ENCODE results near the gene POLN.

POLN gene

DNA sequence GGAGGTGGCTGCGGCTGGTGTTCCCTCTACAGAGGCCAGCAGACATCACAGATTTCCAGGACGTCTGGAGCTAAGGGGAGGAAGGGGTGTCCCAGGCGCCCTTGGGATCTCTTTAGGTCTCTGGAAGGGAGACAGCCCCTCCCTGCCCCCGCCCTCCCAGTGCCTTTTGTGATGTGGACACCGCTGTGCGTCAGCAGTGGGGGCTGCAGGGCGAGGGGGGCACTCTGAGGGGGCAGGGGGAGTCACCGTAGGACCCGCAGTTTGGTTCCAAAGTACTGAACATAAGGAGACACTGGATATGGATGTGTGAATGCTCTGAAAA is 45.6 kb upstream of the POLN start:
- Histone ChIP-seq H3K9me3 (ENCODE audit: control extremely low read depth in 1 of 5, control insufficient read depth in 4 of 5, insufficient read depth in 2 of 5, low read depth in 1 of 5, low read length in 4 of 5) (no peaks in the 10 kb centered on the region), H3K4me3 (ENCODE audit: control insufficient read depth in 1 of 7, extremely low read depth in 1 of 7, insufficient read depth in 4 of 7, low read depth in 2 of 7, low read length in 6 of 7) (no peak overlapping the region), H3K27ac (ENCODE audit: insufficient read depth in 1 of 2, low read depth in 1 of 2, low read length in 2 of 2, poor library complexity in 1 of 2, severe bottlenecking in 2 of 2) (no peak overlapping the region), H3K27me3 (replicated peaks in 2 of 5; ENCODE audit: control insufficient read depth in 4 of 5, insufficient read depth in 5 of 5, low read length in 4 of 5) (no peaks in the 10 kb centered on the region), H3K36me3 (ENCODE audit: control insufficient read depth in 4 of 4, insufficient read depth in 4 of 4, low read length in 3 of 4) (no peaks in the 10 kb centered on the region), H3K4me1 (ENCODE audit: control extremely low read depth in 1 of 4, control insufficient read depth in 4 of 4, insufficient read depth in 4 of 4, low read length in 3 of 4) (peaks cover 0 to 43% (median 37%) of the 10 kb centered on the region in 4 experiments)
- DNase-seq: no peak
- 100% methylated on average over 6 of the region's 9 CpGs for WGBS (ENCODE audit: insufficient coverage)
- POLR2A ChIA-PET: no interaction called here
- CTCF ChIA-PET: no interaction called here

DNA sequence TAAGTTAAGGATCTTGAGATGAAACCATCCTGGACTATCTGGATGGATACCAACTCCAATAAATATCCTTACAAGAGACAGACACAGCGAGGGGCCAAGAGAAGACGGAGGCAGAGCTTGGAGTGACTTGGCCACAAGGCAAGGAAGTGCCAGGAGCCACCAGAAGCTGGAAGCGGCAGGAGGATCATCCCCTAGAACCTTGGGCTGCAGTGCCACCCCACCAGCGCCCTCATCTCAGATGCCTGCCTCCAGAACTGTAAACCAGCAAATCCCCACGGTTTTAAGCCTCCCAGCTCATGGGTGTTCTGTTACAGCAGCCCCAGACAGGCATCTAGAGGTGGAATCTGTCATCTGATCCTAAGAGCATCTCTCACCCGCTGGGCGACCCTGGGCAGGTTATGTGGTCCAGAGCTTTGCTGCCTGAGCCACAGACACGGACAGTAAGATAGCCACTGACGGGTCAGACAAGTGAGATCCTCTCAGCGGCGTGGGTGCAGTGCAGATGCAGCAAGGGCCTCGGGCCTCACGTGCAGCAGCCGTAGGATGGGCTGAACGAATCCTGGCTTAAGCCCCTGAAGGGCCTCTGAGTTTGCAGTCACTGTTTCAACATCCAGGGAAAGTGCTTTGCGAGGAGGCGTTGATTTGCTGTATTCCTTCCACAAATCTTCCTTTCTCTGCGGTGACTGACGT is 45.1 kb upstream of the POLN start:
- no peak for DNase-seq
- peaks cover 0 to 48% (median 42%) of the 10 kb centered on the region in 4 experiments for H3K4me1 ChIP-seq (ENCODE audit: control extremely low read depth in 1 of 4, control insufficient read depth in 4 of 4, insufficient read depth in 4 of 4, low read length in 3 of 4)
- H3K4me3 ChIP-seq (ENCODE audit: control insufficient read depth in 1 of 7, extremely low read depth in 1 of 7, insufficient read depth in 4 of 7, low read depth in 2 of 7, low read length in 6 of 7): no peak overlapping the region
- no peaks in the 10 kb centered on the region for H3K36me3 ChIP-seq (ENCODE audit: control insufficient read depth in 4 of 4, insufficient read depth in 4 of 4, low read length in 3 of 4)
- H3K9me3 ChIP-seq (ENCODE audit: control extremely low read depth in 1 of 5, control insufficient read depth in 4 of 5, insufficient read depth in 2 of 5, low read depth in 1 of 5, low read length in 4 of 5): no peaks in the 10 kb centered on the region
- WGBS (ENCODE audit: insufficient coverage): 89% methylated on average over 18 of the region's 19 CpGs
- no peaks in the 10 kb centered on the region for H3K27me3 ChIP-seq (replicated peaks in 2 of 5; ENCODE audit: control insufficient read depth in 4 of 5, insufficient read depth in 5 of 5, low read length in 4 of 5)
- ChIA-PET CTCF (interaction anchor here (1.2 to 1.6 kb wide), 2 partner anchors 24 to 28 kb away, joined by 3 to 4 read pairs; no protein-coding TSS in a partner anchor), POLR2A (no interaction called here)
- H3K27ac ChIP-seq (ENCODE audit: insufficient read depth in 1 of 2, low read depth in 1 of 2, low read length in 2 of 2, poor library complexity in 1 of 2, severe bottlenecking in 2 of 2): no peak overlapping the region

DNA sequence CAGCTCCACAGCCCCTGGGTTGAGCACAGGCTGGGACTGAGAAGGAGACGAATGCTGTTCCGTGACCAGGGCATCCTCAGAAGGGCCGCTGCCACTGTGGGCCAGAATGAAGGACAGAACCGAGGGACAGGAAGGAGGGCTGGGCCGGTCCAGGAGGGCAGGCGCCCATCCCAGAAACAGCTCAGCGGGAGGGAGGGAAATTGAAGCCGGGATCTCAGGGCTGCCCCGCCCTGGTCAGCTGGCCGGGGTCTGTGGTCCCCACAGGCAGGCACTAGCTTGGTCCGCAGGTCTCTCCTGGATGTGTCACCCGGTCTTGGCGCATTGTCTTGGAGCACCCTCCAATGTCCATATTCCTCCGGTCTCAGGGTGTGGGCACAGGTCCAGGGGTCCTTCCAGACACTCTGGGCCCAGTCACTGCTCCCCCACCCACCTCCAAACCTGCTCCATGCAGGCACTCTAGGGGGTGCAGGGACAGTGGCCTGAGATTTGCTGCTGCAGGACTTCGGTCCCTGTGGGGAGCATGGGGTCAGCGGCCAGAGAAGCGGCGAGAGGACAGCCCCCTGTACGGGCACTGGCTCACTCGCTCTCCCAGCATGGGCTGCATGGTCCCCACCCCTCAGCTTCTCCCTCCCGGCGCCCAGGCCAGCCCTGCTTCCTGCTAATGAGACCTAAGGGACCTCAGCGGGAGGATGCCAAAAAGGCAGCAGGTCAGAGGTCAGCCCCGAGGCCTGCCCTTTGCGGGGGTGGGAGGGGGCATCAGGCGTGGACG is 43.9 kb upstream of the POLN start:
- H3K27ac ChIP-seq (ENCODE audit: insufficient read depth in 1 of 2, low read depth in 1 of 2, low read length in 2 of 2, poor library complexity in 1 of 2, severe bottlenecking in 2 of 2): no peak overlapping the region
- peaks cover 0 to 48% (median 44%) of the 10 kb centered on the region in 4 experiments for H3K4me1 ChIP-seq (ENCODE audit: control extremely low read depth in 1 of 4, control insufficient read depth in 4 of 4, insufficient read depth in 4 of 4, low read length in 3 of 4)
- no peaks in the 10 kb centered on the region for H3K36me3 ChIP-seq (ENCODE audit: control insufficient read depth in 4 of 4, insufficient read depth in 4 of 4, low read length in 3 of 4)
- ChIA-PET CTCF (interaction anchor here (1.0 to 1.6 kb wide), 4 partner anchors 9 to 130 kb away, joined by 3 to 4 read pairs (median 3); no protein-coding TSS in a partner anchor), POLR2A (interaction anchor here (1.0 kb wide), 1 partner anchor 46 kb away, joined by 3 read pairs; no protein-coding TSS in a partner anchor)
- no peak for DNase-seq
- H3K9me3 ChIP-seq (ENCODE audit: control extremely low read depth in 1 of 5, control insufficient read depth in 4 of 5, insufficient read depth in 2 of 5, low read depth in 1 of 5, low read length in 4 of 5): no peaks in the 10 kb centered on the region
- H3K27me3 ChIP-seq (replicated peaks in 2 of 5; ENCODE audit: control insufficient read depth in 4 of 5, insufficient read depth in 5 of 5, low read length in 4 of 5): no peaks in the 10 kb centered on the region
- WGBS (ENCODE audit: insufficient coverage): 90% methylated on average over 22 of the region's 27 CpGs
- H3K4me3 ChIP-seq (ENCODE audit: control insufficient read depth in 1 of 7, extremely low read depth in 1 of 7, insufficient read depth in 4 of 7, low read depth in 2 of 7, low read length in 6 of 7): no peak overlapping the region

DNA sequence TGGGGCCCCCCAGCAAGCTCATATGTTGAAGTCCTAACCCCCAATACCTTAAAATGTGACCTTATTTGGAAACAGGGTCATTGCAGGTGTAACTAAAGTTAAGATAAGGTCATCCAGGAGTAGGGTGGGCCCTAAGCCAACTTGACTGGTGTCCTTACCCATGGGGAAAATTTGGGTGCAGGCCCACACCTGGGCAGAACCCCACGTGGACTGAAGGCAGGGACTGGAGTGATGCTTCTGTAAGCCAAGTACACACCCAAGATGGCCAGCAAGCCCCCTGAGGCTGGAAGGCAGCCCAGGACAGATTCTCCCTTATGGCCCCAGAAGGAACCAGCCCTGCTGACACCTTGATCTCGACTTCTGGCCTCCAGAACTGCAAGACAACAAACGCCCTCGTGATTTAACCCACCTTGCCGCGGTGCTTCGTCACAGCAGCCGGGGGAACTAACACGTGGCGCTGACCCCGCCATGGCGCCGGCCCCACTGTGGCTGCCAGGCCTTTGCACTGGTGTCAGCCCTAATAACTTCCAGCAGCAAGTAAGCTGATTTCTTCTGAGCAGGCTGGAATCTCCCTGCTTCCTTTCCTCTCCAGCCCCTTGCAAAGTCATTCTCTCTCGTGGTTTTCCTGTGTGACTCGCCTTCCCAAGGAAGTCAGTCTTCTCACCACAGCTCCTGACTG is 43.2 kb upstream of the POLN start:
- H3K36me3 ChIP-seq (ENCODE audit: control insufficient read depth in 4 of 4, insufficient read depth in 4 of 4, low read length in 3 of 4): no peaks in the 10 kb centered on the region
- no peak overlapping the region for H3K4me3 ChIP-seq (ENCODE audit: control insufficient read depth in 1 of 7, extremely low read depth in 1 of 7, insufficient read depth in 4 of 7, low read depth in 2 of 7, low read length in 6 of 7)
- peaks cover 0 to 43% (median 39%) of the 10 kb centered on the region in 4 experiments for H3K4me1 ChIP-seq (ENCODE audit: control extremely low read depth in 1 of 4, control insufficient read depth in 4 of 4, insufficient read depth in 4 of 4, low read length in 3 of 4)
- peak; percentile 37 to 75 (median 71) for DNase-seq
- no peak overlapping the region for H3K27ac ChIP-seq (ENCODE audit: insufficient read depth in 1 of 2, low read depth in 1 of 2, low read length in 2 of 2, poor library complexity in 1 of 2, severe bottlenecking in 2 of 2)
- no peaks in the 10 kb centered on the region for H3K27me3 ChIP-seq (replicated peaks in 2 of 5; ENCODE audit: control insufficient read depth in 4 of 5, insufficient read depth in 5 of 5, low read length in 4 of 5)
- CTCF ChIA-PET: interaction anchor here (1.0 to 1.4 kb wide), 3 partner anchors 10 to 131 kb away, joined by 3 read pairs; no protein-coding TSS in a partner anchor
- no peaks in the 10 kb centered on the region for H3K9me3 ChIP-seq (ENCODE audit: control extremely low read depth in 1 of 5, control insufficient read depth in 4 of 5, insufficient read depth in 2 of 5, low read depth in 1 of 5, low read length in 4 of 5)
- POLR2A ChIA-PET: interaction anchor here (1.0 kb wide), 1 partner anchor 47 kb away, joined by 3 read pairs; no protein-coding TSS in a partner anchor
- WGBS (ENCODE audit: insufficient coverage): 69% methylated on average over 15 of the region's 15 CpGs

DNA sequence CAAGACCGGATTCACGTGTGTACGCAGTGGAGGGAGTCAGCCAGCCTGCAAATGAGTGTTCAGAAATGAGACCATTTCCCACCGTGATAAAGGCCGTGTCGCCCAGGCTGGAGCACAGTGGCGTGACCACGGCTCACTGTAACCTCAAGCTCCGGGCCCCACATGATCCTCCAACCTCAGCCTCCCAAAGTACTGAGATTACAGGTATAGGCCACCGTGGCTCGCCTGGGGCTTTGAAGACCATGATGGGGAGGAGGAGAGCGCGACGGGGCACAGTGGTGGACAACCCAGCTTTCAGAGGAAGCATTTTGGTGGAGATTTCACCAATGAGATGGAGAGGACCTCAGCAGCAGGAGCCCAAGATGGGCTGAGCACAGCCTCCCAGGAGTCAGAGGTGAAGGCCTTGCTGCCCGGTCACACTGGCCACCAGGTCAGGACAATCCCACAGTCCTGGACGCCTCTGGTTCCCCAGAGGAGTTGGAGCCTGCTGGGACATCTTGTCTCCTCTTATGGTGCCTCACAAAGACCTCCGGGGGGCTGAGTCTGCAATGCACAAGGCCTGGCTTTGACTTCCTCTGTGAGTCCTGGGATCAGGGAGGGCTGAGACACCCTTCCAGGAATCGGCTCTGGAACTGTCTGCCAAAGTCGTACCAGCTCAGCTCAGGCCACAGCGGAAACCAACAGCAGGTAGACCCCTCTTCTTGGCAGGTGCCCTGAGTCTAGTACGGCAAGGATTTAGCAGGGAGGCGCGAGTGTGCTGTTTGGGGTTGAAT is 42.4 kb upstream of the POLN start:
- Histone ChIP-seq H3K27me3 (replicated peaks in 2 of 5; ENCODE audit: control insufficient read depth in 4 of 5, insufficient read depth in 5 of 5, low read length in 4 of 5) (no peaks in the 10 kb centered on the region), H3K4me3 (ENCODE audit: control insufficient read depth in 1 of 7, extremely low read depth in 1 of 7, insufficient read depth in 4 of 7, low read depth in 2 of 7, low read length in 6 of 7) (no peak overlapping the region), H3K36me3 (ENCODE audit: control insufficient read depth in 4 of 4, insufficient read depth in 4 of 4, low read length in 3 of 4) (no peaks in the 10 kb centered on the region), H3K9me3 (ENCODE audit: control extremely low read depth in 1 of 5, control insufficient read depth in 4 of 5, insufficient read depth in 2 of 5, low read depth in 1 of 5, low read length in 4 of 5) (no peaks in the 10 kb centered on the region), H3K4me1 (ENCODE audit: control extremely low read depth in 1 of 4, control insufficient read depth in 4 of 4, insufficient read depth in 4 of 4, low read length in 3 of 4) (peaks cover 0 to 36% (median 33%) of the 10 kb centered on the region in 4 experiments), H3K27ac (ENCODE audit: insufficient read depth in 1 of 2, low read depth in 1 of 2, low read length in 2 of 2, poor library complexity in 1 of 2, severe bottlenecking in 2 of 2) (no peak overlapping the region)
- DNase-seq: no peak
- ChIA-PET POLR2A (no interaction called here), CTCF (interaction anchor here (1.4 kb wide), 1 partner anchor 70 kb away, joined by 3 read pairs; no protein-coding TSS in a partner anchor)
- 98% methylated on average over 21 of the region's 23 CpGs for WGBS (ENCODE audit: insufficient coverage)

DNA sequence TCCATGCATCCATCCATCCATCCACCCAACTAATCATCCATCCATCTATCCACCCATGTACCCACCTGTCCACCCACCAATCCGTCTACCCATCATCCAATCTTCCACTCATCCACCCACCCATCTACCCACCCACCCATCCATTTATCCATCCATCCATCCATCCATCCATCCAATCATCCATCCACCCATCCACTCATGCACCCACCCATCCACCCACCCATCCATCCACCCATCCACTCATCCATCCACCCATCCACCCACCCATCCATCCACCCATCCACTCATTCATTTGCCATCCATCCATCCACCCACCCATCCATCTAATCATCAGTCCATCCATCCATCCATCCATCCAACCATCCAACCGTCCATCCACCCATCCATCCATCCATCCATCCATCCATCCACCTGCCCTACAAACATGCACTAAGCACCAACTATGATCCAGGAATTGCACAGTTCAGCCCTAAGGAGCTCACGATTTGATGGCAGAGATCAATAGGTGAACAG is 41.3 kb upstream of the POLN start:
- ChIA-PET POLR2A (interaction anchor here (2.5 kb wide), 1 partner anchor 8 kb away, joined by 29 read pairs; no protein-coding TSS in a partner anchor), CTCF (interaction anchor here (1.4 kb wide), 1 partner anchor 71 kb away, joined by 3 read pairs; no protein-coding TSS in a partner anchor)
- 96% methylated on average over 3 of the region's 3 CpGs for WGBS (ENCODE audit: insufficient coverage)
- peaks cover 0 to 36% (median 33%) of the 10 kb centered on the region in 4 experiments for H3K4me1 ChIP-seq (ENCODE audit: control extremely low read depth in 1 of 4, control insufficient read depth in 4 of 4, insufficient read depth in 4 of 4, low read length in 3 of 4)
- no peak overlapping the region for H3K4me3 ChIP-seq (ENCODE audit: control insufficient read depth in 1 of 7, extremely low read depth in 1 of 7, insufficient read depth in 4 of 7, low read depth in 2 of 7, low read length in 6 of 7)
- H3K27ac ChIP-seq (ENCODE audit: insufficient read depth in 1 of 2, low read depth in 1 of 2, low read length in 2 of 2, poor library complexity in 1 of 2, severe bottlenecking in 2 of 2): no peak overlapping the region
- no peaks in the 10 kb centered on the region for H3K36me3 ChIP-seq (ENCODE audit: control insufficient read depth in 4 of 4, insufficient read depth in 4 of 4, low read length in 3 of 4)
- no peaks in the 10 kb centered on the region for H3K27me3 ChIP-seq (replicated peaks in 2 of 5; ENCODE audit: control insufficient read depth in 4 of 5, insufficient read depth in 5 of 5, low read length in 4 of 5)
- DNase-seq: no peak
- H3K9me3 ChIP-seq (ENCODE audit: control extremely low read depth in 1 of 5, control insufficient read depth in 4 of 5, insufficient read depth in 2 of 5, low read depth in 1 of 5, low read length in 4 of 5): no peaks in the 10 kb centered on the region

Data from common myeloid progenitor, CD34-positive (primary cell).